RKO (cell line): ENCODE measurements around the gene HDAC3.

Experiments
- DNase-seq: peaks from one replicate; pipeline ENCODE4 v3.0.0-alpha.2; 2016; ENCODE audit warnings: low spot score

Gene HDAC3

GRCh38 chr5:141657937-141658545, 21.4 kb upstream of the HDAC3 start:
- peak; percentile 84 for DNase-seq

DNA sequence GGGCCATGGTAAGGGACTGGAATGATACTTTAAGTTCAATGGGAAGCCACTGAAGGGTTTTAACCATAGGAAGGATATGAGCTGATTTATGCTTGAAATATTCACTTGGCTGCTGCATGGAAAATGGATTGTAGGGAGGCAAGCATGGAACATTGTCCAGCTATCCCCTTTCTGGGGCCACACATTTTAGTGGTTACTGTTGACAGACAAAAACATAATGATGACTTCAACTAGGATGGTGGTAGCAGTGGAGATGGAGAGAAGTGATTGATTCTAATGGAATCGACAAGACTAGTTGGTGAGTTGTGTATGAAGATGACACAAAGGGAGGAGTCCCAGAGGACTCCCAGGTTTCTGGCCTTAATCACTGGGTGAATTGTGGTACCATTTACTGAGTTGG, 20.8 kb upstream of the HDAC3 start:
- no peak for DNase-seq

GRCh38 chr5:141656396-141656795, 19.7 kb upstream of the HDAC3 start:
- DNase-seq: no peak

DNA sequence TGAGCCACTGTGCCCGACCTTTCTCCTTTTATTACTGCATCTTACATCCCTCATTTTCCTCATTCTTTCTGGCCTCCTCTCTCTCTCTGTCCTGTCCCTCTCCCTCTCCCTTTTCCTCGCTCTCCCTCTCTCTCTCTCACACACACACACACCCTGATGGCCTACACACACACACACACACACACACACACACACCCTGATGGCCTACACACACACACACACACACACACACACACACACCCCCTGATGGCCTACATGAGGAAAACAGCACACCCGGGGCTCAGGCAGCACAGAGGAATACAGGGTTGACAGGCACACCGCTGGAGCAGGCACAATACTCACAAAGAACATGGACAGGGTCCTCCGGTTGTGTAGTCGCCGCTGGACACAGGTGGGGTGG, 18.4 kb upstream of the HDAC3 start:
- DNase-seq: no peak

- no peak for DNase-seq
Measured at GRCh38 chr5:141654298-141654697, 17.6 kb upstream of the HDAC3 start.

DNA sequence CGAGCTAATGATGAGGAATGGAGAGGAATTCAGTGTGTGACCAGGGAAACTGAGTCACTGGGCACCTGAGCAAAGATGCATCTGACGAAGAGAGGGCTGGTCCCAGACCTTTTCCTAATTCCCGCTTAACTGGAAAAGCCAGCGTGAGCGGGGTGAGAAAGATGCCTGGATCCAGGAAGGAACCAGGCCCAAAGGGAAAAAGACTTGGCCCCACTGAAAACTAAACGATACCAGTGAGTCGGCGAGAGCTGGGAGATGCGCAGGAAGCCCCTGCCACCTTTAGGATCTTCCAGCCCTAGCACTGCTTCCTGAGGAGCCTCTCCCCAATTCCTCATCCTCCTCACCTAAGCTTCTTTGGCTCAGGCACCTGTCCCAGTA, 15.1 kb upstream of the HDAC3 start:
- no peak for DNase-seq

GRCh38 chr5:141650851-141651727, 14.4 kb upstream of the HDAC3 start, which contains the start of gene FCHSD1:
TSS of gene FCHSD1 (minus strand) at chr5:141651418. CDS start at chr5:141651368, 50 bp downstream.
- DNase-seq: peak; percentile 87

DNA sequence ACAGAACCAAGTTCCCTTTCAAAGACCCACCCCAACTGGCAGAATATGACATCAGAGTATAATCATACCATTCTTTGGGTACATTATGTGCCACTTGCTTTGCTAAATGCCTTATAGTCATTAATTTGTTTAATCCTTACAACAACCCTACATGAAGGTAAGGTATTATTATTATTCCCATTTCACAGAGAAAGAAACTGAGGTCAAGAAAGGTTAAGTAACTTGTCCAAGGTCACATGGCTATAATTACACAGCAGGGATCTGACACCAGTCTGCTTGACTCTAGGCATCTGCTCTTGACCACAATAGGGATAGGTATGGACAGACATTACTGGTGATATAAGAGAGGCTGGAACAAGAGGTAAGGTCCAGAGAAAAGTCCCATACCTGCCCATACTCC, 13.3 kb upstream of the HDAC3 start:
- no peak for DNase-seq

GRCh38 chr5:141649056-141649688, 12.5 kb upstream of the HDAC3 start:
- no peak for DNase-seq

- DNase-seq: no peak
Measured at GRCh38 chr5:141647851-141648250, 11.2 kb upstream of the HDAC3 start.

- DNase-seq: no peak
Measured at GRCh38 chr5:141647242-141647641, 10.6 kb upstream of the HDAC3 start.

DNA sequence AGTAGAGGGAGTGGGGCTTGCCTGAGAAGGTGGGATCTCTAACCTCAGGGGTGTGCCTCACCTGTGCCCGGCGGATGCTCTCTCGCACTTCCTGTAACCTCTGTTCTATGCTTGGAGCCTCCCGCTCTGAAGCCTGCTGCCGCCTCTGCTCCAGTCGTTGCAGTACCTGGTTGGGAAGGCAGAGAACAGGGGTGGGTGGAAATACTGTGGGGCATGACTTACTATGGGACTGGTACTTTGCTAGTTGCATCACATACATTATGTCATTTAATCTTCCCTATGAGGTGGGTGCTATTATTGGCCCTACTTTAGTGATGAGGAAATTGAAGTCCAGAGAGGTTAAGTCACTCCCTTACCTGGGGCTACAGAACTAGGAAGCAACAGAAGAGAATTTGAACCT, 9.4 kb upstream of the HDAC3 start:
- no peak for DNase-seq

DNA sequence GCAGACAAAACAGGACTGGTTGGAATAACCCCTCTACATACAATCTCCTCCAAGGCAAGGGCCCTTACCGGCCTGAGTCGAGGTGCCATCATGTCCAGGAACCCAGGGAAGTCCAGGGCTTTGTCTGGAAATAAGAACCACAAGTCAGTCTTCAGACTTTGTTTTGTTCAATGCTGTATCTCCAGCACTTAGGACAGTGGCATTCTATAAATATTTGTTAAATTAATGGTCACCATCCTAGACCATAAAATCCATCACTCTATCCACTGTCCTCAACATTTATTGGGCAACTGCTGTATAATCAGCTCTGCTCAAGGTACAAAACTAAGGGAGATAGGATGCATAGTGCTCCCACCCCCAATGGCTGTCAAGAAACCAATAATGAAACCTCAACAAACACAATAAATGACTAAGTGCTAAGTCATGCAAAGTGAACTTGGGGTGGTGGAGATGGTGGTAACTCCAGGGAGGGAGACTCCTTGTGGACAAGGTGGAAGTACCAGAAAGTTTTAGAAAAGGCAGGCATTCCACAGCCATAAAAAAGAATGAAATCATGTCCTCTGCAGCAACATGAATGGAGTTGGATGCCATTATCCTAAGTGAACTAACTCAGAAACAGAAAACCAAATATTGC, 5.1 kb upstream of the HDAC3 start:
- peak; percentile 88 for DNase-seq

GRCh38 chr5:141640698-141641097, 4.0 kb upstream of the HDAC3 start:
- DNase-seq: no peak

GRCh38 chr5:141640051-141640415, 3.4 kb upstream of the HDAC3 start:
- no peak for DNase-seq

DNA sequence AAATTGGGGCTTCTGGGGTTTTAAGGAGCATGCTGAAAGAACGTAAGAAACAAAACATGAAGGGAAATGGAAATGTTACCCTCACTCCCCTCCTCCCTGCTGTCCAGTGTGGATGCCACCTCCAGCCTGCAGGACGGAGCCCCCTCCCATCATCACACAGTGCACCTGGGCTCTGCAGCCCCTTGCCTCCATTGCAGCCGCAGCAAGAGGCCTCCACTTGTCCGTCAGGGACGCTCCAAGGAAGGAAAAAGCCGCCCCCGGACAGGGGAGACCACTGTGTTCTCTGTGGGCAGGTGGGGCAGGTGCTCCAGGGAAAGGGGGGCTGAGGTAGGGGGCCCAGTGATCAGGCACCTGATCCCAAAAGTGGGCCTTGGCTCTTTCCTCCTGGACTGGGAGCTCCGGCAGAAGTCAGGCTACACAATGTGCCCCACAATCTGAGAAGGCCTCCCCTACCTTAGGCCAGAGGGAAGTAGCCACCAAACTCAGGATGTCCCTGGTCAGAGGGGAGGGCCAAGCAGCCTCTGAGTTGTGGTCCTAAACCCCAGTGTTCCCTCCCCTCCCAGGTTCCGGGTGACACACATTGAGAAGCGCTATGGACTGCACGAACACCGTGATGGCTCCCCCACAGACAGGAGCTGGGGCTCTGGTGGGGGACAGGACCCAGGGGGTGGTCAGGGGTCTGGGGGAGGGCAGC, 2.9 kb upstream of the HDAC3 start:
- DNase-seq: no peak

DNA sequence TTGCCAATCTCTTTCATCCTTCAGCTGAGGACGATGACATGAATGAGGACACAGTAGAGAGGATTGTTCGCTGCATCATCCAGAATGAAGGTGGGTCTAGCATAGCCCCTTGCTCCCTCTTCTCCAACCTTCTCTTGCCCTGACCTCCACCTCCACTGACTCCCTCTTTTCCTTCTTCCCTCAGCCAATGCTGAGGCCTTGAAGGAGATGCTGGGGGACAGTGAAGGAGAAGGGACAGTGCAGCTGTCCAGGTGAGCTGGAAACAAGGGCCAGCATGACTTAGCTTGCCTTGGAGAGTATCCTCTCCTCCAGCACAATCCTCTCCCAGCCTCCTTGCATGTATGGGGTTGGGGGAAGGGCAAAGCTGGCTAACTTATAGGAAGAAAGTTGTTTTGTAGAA, 2.1 kb upstream of the HDAC3 start:
- no peak for DNase-seq

DNA sequence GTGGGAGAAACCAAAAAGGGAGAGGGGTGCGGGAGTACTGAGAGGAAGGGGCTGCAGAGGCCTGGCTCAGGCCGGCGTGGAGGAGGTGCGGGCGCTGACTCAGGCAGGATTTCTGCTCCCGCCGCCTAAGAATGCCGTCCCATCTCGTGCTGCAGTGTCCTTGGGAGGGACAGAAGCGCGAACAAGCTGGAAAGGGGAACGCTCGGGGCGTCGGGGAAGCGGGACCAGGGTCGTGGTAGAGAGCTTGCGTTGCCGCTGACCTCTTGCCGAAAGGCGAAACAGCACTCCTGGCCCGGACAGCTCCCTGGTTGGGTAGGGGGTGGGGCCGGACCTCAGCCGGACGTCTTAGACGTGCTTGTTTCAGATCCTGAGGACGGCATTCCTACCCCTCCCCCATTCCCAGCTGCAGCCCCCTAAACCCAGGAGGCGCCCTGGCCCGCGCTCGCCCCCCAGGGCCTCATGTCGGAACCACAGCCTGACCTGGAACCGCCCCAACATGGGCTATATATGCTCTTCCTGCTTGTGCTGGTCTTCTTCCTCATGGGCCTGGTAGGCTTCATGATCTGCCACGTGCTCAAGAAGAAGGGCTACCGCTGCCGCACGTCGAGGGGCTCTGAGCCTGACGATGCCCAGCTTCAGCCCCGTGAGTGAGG, 1.2 kb upstream of the HDAC3 start:
- DNase-seq: peak; percentile 62

DNA sequence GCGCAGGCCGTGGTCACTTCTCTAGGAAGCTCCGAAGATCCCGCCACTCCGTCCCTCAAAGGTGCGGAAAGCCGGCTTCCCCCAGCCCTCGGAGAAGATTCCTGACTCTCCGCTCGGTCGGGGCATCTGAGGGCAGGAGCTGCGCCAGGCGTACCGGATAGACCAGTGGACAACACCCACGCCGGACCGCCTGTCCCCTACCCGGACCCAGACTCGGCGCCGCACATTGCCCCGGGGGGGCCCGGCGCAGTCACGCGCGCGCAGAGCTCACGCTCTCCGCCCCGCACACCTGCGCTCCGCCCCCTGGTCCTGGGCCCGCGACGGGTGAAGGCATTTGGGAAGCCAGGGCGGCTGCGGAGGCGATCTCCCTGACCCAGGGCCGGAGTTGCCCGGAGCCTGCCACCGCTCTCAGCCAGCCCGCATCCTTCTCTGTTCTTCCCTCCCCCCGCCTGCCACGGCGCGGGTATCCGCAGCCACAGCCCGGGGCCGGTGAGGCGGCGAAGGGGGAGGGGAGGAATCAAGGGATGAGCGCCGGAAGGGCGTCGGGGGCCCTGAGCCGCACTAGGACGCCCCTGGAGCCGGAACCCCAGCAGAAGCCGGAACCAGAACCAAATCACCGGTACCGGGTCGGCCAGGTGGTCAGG, 596 bp upstream of the HDAC3 start:
- DNase-seq: peak; percentile 30

GRCh38 chr5:141636106-141636412, 590 bp downstream of the HDAC3 start:
- no peak for DNase-seq

DNA sequence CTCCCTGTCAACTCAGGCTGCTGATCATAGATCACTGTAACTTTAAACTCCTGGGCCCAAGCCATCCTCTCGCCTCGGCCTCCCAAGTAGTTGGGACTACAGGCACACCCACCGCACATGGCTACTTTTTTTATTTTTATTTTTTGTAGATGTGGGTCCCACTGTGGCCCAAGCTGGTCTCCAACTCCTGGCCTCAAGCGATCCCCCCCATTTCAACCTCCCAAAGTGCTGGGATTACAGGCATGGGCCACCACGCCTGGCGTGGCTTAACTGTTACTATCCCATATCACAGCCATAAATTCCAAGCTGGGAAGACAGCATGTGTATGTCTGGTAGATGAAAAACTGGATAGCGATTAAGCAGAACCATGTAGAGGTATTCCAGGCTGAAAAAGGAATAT, 1.0 kb downstream of the HDAC3 start:
- no peak for DNase-seq
